ENCODE results near the gene CFDP1.

The CFDP1 gene

DNA sequence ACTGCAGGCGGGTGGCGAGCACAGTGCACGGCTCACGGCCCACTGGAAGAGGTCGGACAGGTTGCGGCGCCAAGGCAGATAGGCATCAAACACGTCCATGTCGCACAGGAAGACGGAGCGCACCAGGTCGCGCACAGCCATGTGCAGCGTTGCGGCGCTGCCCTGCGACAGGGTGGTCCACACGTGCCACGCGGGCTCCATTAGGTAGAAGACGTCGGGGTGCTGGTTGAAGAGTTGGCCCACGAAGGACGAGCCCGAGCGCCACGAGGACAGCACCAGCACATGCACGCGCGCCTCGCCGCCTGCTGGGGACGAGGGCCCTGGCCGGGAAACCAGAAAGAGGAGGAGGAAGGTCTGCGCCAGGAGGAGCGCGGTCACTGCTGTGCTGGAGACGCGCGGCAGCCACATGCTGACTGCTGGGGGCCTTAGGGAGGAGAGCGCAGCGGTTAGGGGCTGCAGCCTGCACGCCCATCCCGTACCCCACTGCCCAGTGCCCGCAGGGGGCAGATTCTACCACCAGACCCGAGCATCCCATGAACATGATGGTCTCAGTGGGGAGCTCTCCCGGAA, 46.2 kb upstream of the CFDP1 start:
- H3K79me2 ChIP-seq (ENCODE audit: insufficient read depth, low read length), result no peaks in the 10 kb centered on the region

DNA sequence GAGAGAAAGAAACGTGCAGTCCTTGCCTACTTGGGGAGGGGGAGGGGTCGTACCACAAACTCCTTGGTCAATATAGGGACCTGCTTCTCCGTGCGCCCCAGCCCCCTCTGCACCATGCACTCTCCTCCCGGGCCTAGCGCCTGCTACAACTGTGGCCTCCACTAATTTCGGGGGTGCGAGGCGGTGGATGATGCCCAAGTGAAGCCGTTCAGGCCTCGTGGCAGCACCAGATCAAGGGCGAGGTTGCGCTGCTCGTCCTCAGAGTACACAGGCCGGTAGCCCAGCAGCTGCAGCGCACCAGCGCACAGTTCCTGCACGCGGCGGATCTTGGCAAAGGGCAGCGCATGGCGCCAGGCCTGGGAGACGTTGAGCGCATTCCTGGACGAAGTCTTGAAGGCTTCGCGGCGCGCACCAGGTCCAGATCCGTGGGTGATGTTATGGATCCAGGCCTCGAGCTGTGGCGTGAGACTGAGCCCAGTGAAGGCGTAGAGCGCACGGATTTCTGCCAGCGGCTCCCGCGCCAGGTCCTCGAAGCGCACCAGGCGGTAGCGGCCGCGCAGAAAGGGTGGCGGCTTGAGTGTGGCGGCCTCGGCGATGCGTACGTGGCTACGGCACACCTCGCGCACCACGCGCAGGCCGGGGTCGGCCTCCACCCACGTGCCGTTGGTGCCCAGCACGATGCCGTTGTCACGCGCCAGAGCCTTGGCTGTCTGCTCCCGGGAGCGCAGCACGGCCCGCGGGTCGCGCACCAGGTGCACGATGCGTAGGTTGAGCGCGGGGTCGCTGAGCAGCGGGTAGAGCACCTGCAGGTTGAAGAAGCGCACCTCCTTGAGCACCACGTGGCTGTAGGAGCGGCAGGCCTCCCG, 45.4 kb upstream of the CFDP1 start:
- Histone ChIP-seq H3K36me3 (ENCODE audit: insufficient read depth, low read length) (no peaks in the 10 kb centered on the region), H2AFZ (ENCODE audit: low read depth, low read length) (no peak overlapping the region), H3K27ac (ENCODE audit: low read length) (no peak overlapping the region), H3K4me1 (ENCODE audit: insufficient read depth, low read length) (no peaks in the 10 kb centered on the region), H3K4me2 (ENCODE audit: insufficient read depth, low read length) (no peak overlapping the region), H3K27me3 (ENCODE audit: insufficient read depth, low read length, poor library complexity) (no peaks in the 10 kb centered on the region), H3K9me3 (ENCODE audit: insufficient read depth, low read length, severe bottlenecking) (no peaks in the 10 kb centered on the region), H4K20me1 (ENCODE audit: insufficient read depth, low read length) (no peaks in the 10 kb centered on the region), H3K9ac (ENCODE audit: low read depth, low read length) (no peak overlapping the region), H3K4me3 (ENCODE audit: low read depth in 1 of 2, low read length in 2 of 2) (no peak overlapping the region), H3K79me2 (ENCODE audit: insufficient read depth, low read length) (no peaks in the 10 kb centered on the region)
- no peak for DNase-seq
- ATAC-seq (ENCODE audit: insufficient read depth, low read depth), result no peak
- TF ChIP-seq, protein P1, sequence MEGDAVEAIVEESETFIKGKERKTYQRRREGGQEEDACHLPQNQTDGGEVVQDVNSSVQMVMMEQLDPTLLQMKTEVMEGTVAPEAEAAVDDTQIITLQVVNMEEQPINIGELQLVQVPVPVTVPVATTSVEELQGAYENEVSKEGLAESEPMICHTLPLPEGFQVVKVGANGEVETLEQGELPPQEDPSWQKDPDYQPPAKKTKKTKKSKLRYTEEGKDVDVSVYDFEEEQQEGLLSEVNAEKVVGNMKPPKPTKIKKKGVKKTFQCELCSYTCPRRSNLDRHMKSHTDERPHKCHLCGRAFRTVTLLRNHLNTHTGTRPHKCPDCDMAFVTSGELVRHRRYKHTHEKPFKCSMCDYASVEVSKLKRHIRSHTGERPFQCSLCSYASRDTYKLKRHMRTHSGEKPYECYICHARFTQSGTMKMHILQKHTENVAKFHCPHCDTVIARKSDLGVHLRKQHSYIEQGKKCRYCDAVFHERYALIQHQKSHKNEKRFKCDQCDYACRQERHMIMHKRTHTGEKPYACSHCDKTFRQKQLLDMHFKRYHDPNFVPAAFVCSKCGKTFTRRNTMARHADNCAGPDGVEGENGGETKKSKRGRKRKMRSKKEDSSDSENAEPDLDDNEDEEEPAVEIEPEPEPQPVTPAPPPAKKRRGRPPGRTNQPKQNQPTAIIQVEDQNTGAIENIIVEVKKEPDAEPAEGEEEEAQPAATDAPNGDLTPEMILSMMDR (IDR thresholded peaks at IDR 0.05; ENCODE audit: borderline replicate concordance, extremely low read depth, low read length, poor library complexity, severe bottlenecking), result no peak
- TF ChIP-seq EZH2 (IDR thresholded peaks at IDR 0.05; ENCODE audit: borderline replicate concordance, low read depth, low read length, severe bottlenecking), result no peak

More for the DNA sequence above, 46.2 kb upstream of the CFDP1 start:
- ATAC-seq (ENCODE audit: insufficient read depth, low read depth), result no peak
- Histone ChIP-seq H3K4me1 (ENCODE audit: insufficient read depth, low read length) (peaks cover 3% of the 10 kb centered on the region), H2AFZ (ENCODE audit: low read depth, low read length) (no peak overlapping the region), H3K27me3 (ENCODE audit: insufficient read depth, low read length, poor library complexity) (no peaks in the 10 kb centered on the region), H3K4me2 (ENCODE audit: insufficient read depth, low read length) (no peak overlapping the region), H3K9me3 (ENCODE audit: insufficient read depth, low read length, severe bottlenecking) (no peaks in the 10 kb centered on the region), H3K9ac (ENCODE audit: low read depth, low read length) (no peak overlapping the region), H3K36me3 (ENCODE audit: insufficient read depth, low read length) (no peaks in the 10 kb centered on the region), H3K27ac (ENCODE audit: low read length) (no peak overlapping the region), H4K20me1 (ENCODE audit: insufficient read depth, low read length) (no peaks in the 10 kb centered on the region), H3K4me3 (ENCODE audit: low read depth in 1 of 2, low read length in 2 of 2) (no peak overlapping the region)
- TF ChIP-seq, protein P1 (IDR thresholded peaks at IDR 0.05; ENCODE audit: borderline replicate concordance, extremely low read depth, low read length, poor library complexity, severe bottlenecking), result no peak
- TF ChIP-seq EZH2 (IDR thresholded peaks at IDR 0.05; ENCODE audit: borderline replicate concordance, low read depth, low read length, severe bottlenecking), result no peak
- DNase-seq, result no peak

DNA sequence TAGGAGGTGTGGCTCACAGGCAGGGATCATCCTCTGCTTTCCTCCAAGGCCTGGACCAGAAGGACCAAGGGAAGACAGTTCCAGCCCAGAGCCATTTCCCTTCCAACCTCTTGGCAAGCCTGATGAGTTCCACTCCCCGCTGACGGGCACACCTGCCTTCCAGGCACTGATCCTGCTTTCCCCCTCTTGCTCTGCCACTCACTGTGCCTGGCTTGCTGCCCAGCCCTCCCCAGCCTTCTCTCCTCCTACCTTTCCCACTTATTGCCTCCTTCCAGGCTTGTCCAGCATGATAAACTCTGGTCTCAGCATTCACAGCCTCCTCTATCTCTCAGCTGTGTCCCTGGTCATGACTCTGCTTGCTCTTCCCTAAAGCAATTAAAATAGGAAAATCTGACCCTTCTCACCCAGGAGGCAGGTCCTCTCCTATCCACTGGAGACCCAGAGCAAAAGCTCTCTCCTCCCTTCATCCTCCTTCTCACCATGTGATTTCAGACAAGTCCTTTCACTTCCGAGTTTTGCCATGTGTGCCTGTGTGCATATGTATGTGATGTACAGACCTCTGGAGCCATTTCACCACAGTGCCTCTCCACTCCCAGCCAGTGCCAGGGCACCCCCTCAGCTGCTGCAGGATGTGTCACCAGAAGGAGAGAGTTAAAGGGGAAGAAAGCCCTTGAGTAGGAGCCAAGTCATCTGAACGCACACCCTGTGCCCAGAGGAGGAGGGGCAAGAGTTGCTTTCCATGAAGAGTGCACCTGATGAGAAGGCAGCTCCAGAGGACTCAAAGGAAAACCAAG, 44.6 kb upstream of the CFDP1 start:
- no peaks in the 10 kb centered on the region for H4K20me1 ChIP-seq (ENCODE audit: insufficient read depth, low read length)

More for the DNA sequence above, 44.6 kb upstream of the CFDP1 start:
- ATAC-seq (ENCODE audit: insufficient read depth, low read depth) (no peak), DNase-seq (no peak)
- Histone ChIP-seq H3K9me3 (ENCODE audit: insufficient read depth, low read length, severe bottlenecking) (no peaks in the 10 kb centered on the region), H3K79me2 (ENCODE audit: insufficient read depth, low read length) (no peaks in the 10 kb centered on the region), H3K9ac (ENCODE audit: low read depth, low read length) (no peak overlapping the region), H3K27ac (ENCODE audit: low read length) (no peak overlapping the region), H3K4me3 (ENCODE audit: low read depth in 1 of 2, low read length in 2 of 2) (no peak overlapping the region), H3K36me3 (ENCODE audit: insufficient read depth, low read length) (no peaks in the 10 kb centered on the region), H3K4me1 (ENCODE audit: insufficient read depth, low read length) (no peaks in the 10 kb centered on the region), H3K27me3 (ENCODE audit: insufficient read depth, low read length, poor library complexity) (no peaks in the 10 kb centered on the region), H3K4me2 (ENCODE audit: insufficient read depth, low read length) (no peak overlapping the region), H2AFZ (ENCODE audit: low read depth, low read length) (no peak overlapping the region)
- TF ChIP-seq, protein P1 (IDR thresholded peaks at IDR 0.05; ENCODE audit: borderline replicate concordance, extremely low read depth, low read length, poor library complexity, severe bottlenecking), result no peak
- no peak for TF ChIP-seq EZH2 (IDR thresholded peaks at IDR 0.05; ENCODE audit: borderline replicate concordance, low read depth, low read length, severe bottlenecking)
